ENCODE data around the gene LPIN1. TPM values are rescaled to one million over a fixed set of nuclear protein-coding genes. Genes with fewer than 3 reads are reported as not detected.
A peak's percentile ranks its signal among the peaks of the same experiment; 100 is the strongest.

The LPIN1 gene
- total RNA-seq, 1 donor: 62.2 TPM

GRCh38 chr2:11788461-11789124 lies 42.2 kb downstream of the LPIN1 start:
- no peak overlapping the region for H3K4me3 ChIP-seq (ENCODE audit: low read depth, low read length)
- no peak for DNase-seq (ENCODE audit: low read depth)

GRCh38 chr2:11789243-11789642 lies 42.8 kb downstream of the LPIN1 start:
- DNase-seq (ENCODE audit: low read depth): no peak
- no peak overlapping the region for H3K4me3 ChIP-seq (ENCODE audit: low read depth, low read length)
- TF ChIP-seq CTCF (IDR thresholded peaks at IDR 0.05; ENCODE audit: insufficient read depth, low read depth, low read length): no peak

More at GRCh38 chr2:11788461-11789124, 42.2 kb downstream of the LPIN1 start:
- TF ChIP-seq CTCF (IDR thresholded peaks at IDR 0.05; ENCODE audit: insufficient read depth, low read depth, low read length): no peak

- no peak for DNase-seq (ENCODE audit: low read depth)
- H3K4me3 ChIP-seq (ENCODE audit: low read depth, low read length): no peak overlapping the region
- TF ChIP-seq CTCF (IDR thresholded peaks at IDR 0.05; ENCODE audit: insufficient read depth, low read depth, low read length): no peak
Observed at GRCh38 chr2:11790228-11790627, 43.8 kb downstream of the LPIN1 start.

DNA sequence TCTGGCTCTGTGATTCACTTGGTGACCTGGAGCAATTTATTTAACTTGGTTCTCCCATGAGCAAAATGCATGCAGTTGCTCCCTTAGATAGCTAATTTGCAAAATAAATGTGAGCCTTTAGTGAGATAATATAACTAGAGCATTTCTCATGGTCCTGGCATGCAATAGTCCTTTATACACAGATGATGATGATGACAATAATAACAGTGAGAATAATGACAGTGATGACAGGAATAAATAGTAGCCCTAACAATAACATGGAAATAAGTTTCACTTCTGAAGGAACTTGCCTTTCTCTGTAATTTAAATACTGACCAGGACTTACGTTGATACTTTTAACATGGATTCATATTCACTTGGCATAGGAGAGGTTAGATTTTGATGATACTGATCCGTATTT lies 49.2 kb downstream of the LPIN1 start:
- TF ChIP-seq CTCF (IDR thresholded peaks at IDR 0.05; ENCODE audit: insufficient read depth, low read depth, low read length): no peak
- no peak for DNase-seq (ENCODE audit: low read depth)
- H3K4me3 ChIP-seq (ENCODE audit: low read depth, low read length): no peak overlapping the region

GRCh38 chr2:11796190-11797171 lies 50.0 kb downstream of the LPIN1 start:
- H3K4me3 ChIP-seq (ENCODE audit: low read depth, low read length): no peak overlapping the region
- peak; percentile 85 for DNase-seq (ENCODE audit: low read depth)
- no peak for TF ChIP-seq CTCF (IDR thresholded peaks at IDR 0.05; ENCODE audit: insufficient read depth, low read depth, low read length)

GRCh38 chr2:11797846-11798245 lies 51.4 kb downstream of the LPIN1 start:
- DNase-seq (ENCODE audit: low read depth): no peak
- no peak for TF ChIP-seq CTCF (IDR thresholded peaks at IDR 0.05; ENCODE audit: insufficient read depth, low read depth, low read length)
- no peak overlapping the region for H3K4me3 ChIP-seq (ENCODE audit: low read depth, low read length)

Measured in fibroblast of villous mesenchyme (primary cell).